Measurements from ENCODE around the gene PCED1B.

GRCh38 chr12:47065546-47065945 is 13.9 kb upstream of the PCED1B start:
- TF ChIP-seq CTCF (IDR thresholded peaks at IDR 0.05) (no peak), POLR2A (IDR thresholded peaks at IDR 0.05) (no peak)

All from testis (tissue), 2 donors.